GM12864 (cell line): ENCODE measurements around the gene KCTD12.

ENCODE experiments used
- DNase-seq: peaks from one replicate; pipeline ENCODE4 v3.0.0-alpha.2; 2011; ENCODE audit warnings: low read depth
- H3K4me3 ChIP-seq: 2 replicates; pipeline ENCODE4 v1.5.1; 2011; ENCODE audit warnings: mild to moderate bottlenecking, low read depth, low read length, control low read depth
- CTCF ChIP-seq: IDR thresholded peaks from 2 replicates; pipeline ENCODE4 v1.5.1; 2011; ENCODE audit warnings: low read depth, mild to moderate bottlenecking, moderate library complexity, low read length, control low read depth, inconsistent platforms; ENCODE audit errors: missing control alignments

KCTD12 gene

GRCh38 chr13:76882431-76882830 lies 3.8 kb downstream of the KCTD12 start:
- TF ChIP-seq CTCF = no peak
- DNase-seq = no peak
- peak overlapping the region; percentile 16; the same call in 1 of the 2 replicates for H3K4me3 ChIP-seq

- H3K4me3 ChIP-seq = peak overlapping the region; percentile 19; the same call in 1 of the 2 replicates
- no peak for DNase-seq
- TF ChIP-seq CTCF = no peak
These were observed 6.3 kb downstream of the KCTD12 start for GRCh38 chr13:76879883-76880270.

- peak overlapping the region; percentile 19; the same call in 1 of the 2 replicates for H3K4me3 ChIP-seq
- DNase-seq = no peak
- TF ChIP-seq CTCF = no peak
These were observed 6.9 kb downstream of the KCTD12 start for GRCh38 chr13:76879203-76879882.

GRCh38 chr13:76878043-76878442 lies 8.2 kb downstream of the KCTD12 start:
- no peak for DNase-seq
- no peak overlapping the region for H3K4me3 ChIP-seq
- no peak for TF ChIP-seq CTCF

- DNase-seq = no peak
These were observed 10.9 kb downstream of the KCTD12 start for GRCh38 chr13:76875271-76875815.

GRCh38 chr13:76874479-76874878 lies 11.7 kb downstream of the KCTD12 start:
- no peak for DNase-seq

More at GRCh38 chr13:76875271-76875815, 10.9 kb downstream of the KCTD12 start:
- TF ChIP-seq CTCF = no peak
- no peak overlapping the region for H3K4me3 ChIP-seq

More at GRCh38 chr13:76874479-76874878, 11.7 kb downstream of the KCTD12 start:
- no peak for TF ChIP-seq CTCF
- no peak overlapping the region for H3K4me3 ChIP-seq
